SU-DHL-6 (cell line): ENCODE measurements around the gene SORBS2.

Source experiments
- EZH2phosphoT487 ChIP-seq: fragments of 200-600 bp; sonication (generic), shearing (Covaris generic); conservative IDR thresholded peaks from 2 replicates; pipeline ENCODE4 v1.6.1; 2018; ENCODE audit warnings: mild to moderate bottlenecking, antibody characterized with exemption, low read length, moderate library complexity, mixed read lengths
- TF ChIP-seq, protein P1 (sequence below): fragments of 200-600 bp; sonication (generic); IDR thresholded peaks from one replicate; pipeline ENCODE4 v1.5.1; 2017; ENCODE audit warnings: antibody characterized with exemption, mild to moderate bottlenecking, low read length, moderate library complexity; ENCODE audit not compliant: insufficient read depth, poor library complexity, severe bottlenecking

GRCh38 chr4:185683222-185683621, 128.8 kb downstream of the SORBS2 start:
- TF ChIP-seq, protein P1, sequence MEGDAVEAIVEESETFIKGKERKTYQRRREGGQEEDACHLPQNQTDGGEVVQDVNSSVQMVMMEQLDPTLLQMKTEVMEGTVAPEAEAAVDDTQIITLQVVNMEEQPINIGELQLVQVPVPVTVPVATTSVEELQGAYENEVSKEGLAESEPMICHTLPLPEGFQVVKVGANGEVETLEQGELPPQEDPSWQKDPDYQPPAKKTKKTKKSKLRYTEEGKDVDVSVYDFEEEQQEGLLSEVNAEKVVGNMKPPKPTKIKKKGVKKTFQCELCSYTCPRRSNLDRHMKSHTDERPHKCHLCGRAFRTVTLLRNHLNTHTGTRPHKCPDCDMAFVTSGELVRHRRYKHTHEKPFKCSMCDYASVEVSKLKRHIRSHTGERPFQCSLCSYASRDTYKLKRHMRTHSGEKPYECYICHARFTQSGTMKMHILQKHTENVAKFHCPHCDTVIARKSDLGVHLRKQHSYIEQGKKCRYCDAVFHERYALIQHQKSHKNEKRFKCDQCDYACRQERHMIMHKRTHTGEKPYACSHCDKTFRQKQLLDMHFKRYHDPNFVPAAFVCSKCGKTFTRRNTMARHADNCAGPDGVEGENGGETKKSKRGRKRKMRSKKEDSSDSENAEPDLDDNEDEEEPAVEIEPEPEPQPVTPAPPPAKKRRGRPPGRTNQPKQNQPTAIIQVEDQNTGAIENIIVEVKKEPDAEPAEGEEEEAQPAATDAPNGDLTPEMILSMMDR, result no peak
- TF ChIP-seq EZH2phosphoT487, result no peak
